ENCODE results near the gene TRIP12. TPM values are rescaled to one million over a fixed set of nuclear protein-coding genes. Genes with fewer than 3 reads are reported as not detected.
"Not testable (repeated sequence)": the region's sequence is repeated elsewhere in the genome, so short reads cannot be mapped to it uniquely, and the experiment has no call there.

TRIP12 gene
- total and polyA plus RNA-seq, 2 of the 4 experiments (the other 2 are of a cell fraction): 51.6 to 209 TPM

DNA sequence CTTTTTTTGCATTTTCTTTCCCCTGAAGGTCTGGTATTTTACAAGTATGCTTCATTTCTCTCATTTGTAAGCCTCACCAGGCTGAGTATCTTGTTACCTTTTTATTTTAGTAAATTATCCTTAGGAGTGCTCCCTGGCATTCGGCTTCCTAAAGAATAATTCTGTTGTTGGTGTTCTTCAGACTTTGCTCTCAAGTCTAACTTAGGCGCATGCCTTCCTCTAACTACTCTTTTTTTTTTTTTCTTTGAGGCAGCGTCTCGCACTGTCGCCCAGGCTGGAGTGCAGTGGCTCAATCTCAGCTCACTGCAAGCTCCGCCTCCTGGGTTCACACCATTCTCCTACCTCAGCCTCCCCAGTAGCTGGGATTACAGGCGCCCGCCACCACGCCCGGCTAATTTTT lies 2.7 kb upstream of the TRIP12 start:
- in situ Hi-C loops (cut with MboI; ENCODE audit: low sequenced_read_pairs); H3K4me3 ChIP-seq (ENCODE audit: insufficient read depth, low read depth, low read length); POLR2A ChIA-PET (ENCODE audit: unreplicated experiment); H2AK9ac ChIP-seq (replicated peaks; ENCODE audit: low read depth, low read length, poor library complexity); H3K4me2 ChIP-seq (ENCODE audit: low read depth, low read length); H2BK20ac ChIP-seq (ENCODE audit: low read depth, low read length); CTCF ChIA-PET; H2AFZ ChIP-seq (replicated peaks; ENCODE audit: low read length, poor library complexity); H3K27ac ChIP-seq (ENCODE audit: insufficient read depth, low read length); H4K8ac ChIP-seq (ENCODE audit: low read depth in 2 of 2, low read length in 2 of 2); H2BK120ac ChIP-seq (ENCODE audit: low read depth, low read length); H3K14ac ChIP-seq (replicated peaks; ENCODE audit: low read depth, low read length); ATAC-seq (ENCODE audit: low read depth); H4K5ac ChIP-seq (ENCODE audit: low read depth, low read length); H3K9me3 ChIP-seq (ENCODE audit: control insufficient read depth, insufficient read depth, low read length); H3K4ac ChIP-seq (ENCODE audit: low read depth, low read length); H3K9ac ChIP-seq (ENCODE audit: low read depth, low read length); H3K36me3 ChIP-seq (ENCODE audit: control insufficient read depth, insufficient read depth, low read length); dilution Hi-C loops (cut with HindIII; ENCODE audit: low sequenced_read_pairs, unreplicated experiment); BruUV-seq (replicated peaks); H3K9me1 ChIP-seq (ENCODE audit: insufficient read depth, low read length); H3K27me3 ChIP-seq (ENCODE audit: control insufficient read depth, insufficient read depth, low read length); H2AK5ac ChIP-seq (ENCODE audit: low read depth, low read length); H3K23ac ChIP-seq (ENCODE audit: low read depth, low read length); H3K56ac ChIP-seq (ENCODE audit: extremely low read depth, insufficient read depth, low read length); H4K91ac ChIP-seq (ENCODE audit: insufficient read depth, low read depth, low read length); H2BK15ac ChIP-seq (ENCODE audit: low read depth, low read length); H3K18ac ChIP-seq (ENCODE audit: low read depth, low read length); H3K4me1 ChIP-seq (ENCODE audit: control insufficient read depth, insufficient read depth, low read length); H2BK5ac ChIP-seq (ENCODE audit: low read depth, low read length, poor library complexity, severe bottlenecking); DNase-seq: not testable (repeated sequence)
- H4K20me1 ChIP-seq (ENCODE audit: insufficient read depth, low read length): peaks cover 20% of the 10 kb centered on the region
- intact Hi-C loops (cut with micrococcal nuclease): loop anchor here (5.0 to 10.0 kb wide), 4 partner anchors 122 to 850 kb away; no protein-coding TSS in a partner anchor
- 100% methylated on average over 1 of the region's 10 CpGs; no CpG with 5 or more reads in 1 of the 2 experiments for WGBS, 2 experiments (ENCODE audit: extremely low coverage in 2 of 2, insufficient read length in 1 of 2)
- H3K79me1 ChIP-seq (ENCODE audit: low read depth in 1 of 2, low read length in 2 of 2): peaks cover 3 to 34% of the 10 kb centered on the region in 2 experiments; a peak in 2 of 4 replicates
